Body of pancreas (tissue), 4 donors: Measurements from ENCODE around the gene PCGF3.

Experiments used
- CTCF ChIP-seq, 7 experiments: fragments of 450-650 bp in 4 of 7; fragments of 200-600 bp in 3 of 7; sonication (generic) in 3 of 7; IDR thresholded peaks; one replicate each; pipeline ENCODE4 v1.5.1; 2016 to 2019; ENCODE audit warnings: antibody characterized with exemption in 7 of 7
- POLR2A ChIP-seq, 3 donors: fragments of 450-650 bp; IDR thresholded peaks; one replicate each; pipeline ENCODE4 v1.6.1; 2016; ENCODE audit warnings: antibody characterized with exemption in 3 of 3, mild to moderate bottlenecking in 2 of 3

GRCh38 chr4:700587-701264, 4.9 kb upstream of the PCGF3 start:
- no peak for TF ChIP-seq CTCF (IDR thresholded peaks at IDR 0.05)
- no peak for TF ChIP-seq POLR2A (IDR thresholded peaks at IDR 0.05)
